Aorta (tissue), 5 donors: ENCODE data around the gene FBXO9. TPM values are rescaled to one million over a fixed set of nuclear protein-coding genes. Genes with fewer than 3 reads are reported as not detected.
A peak's percentile ranks its signal among the peaks of the same experiment; 100 is the strongest.
"Not testable (repeated sequence)": the region's sequence is repeated elsewhere in the genome, so short reads cannot be mapped to it uniquely, and the experiment has no call there.

Source experiments
- ATAC-seq: fragments of 200-7000 bp; cut with Tn5 transposase; one replicate; pipeline ENCODE4 v1.9.1; 2022; ENCODE audit warnings: moderate library complexity; ENCODE audit not compliant: low FRiP score
- DNase-seq, 2 donors: peaks; one replicate each; pipeline ENCODE4 v3.0.0-alpha.2; 2020
- H3K27ac ChIP-seq, 2 donors: one replicate each; pipeline ENCODE4 v1.5.1; 2013; ENCODE audit warnings: low read length in 2 of 2, mild to moderate bottlenecking in 2 of 2, moderate library complexity in 2 of 2, control low read depth in 1 of 2, inconsistent platforms in 1 of 2, low read depth in 1 of 2
- H3K27me3 ChIP-seq, 2 donors: one replicate each; pipeline ENCODE4 v1.6.1; 2013; ENCODE audit warnings: control low read depth in 1 of 2, low read length in 1 of 2, mild to moderate bottlenecking in 1 of 2, moderate library complexity in 1 of 2; ENCODE audit not compliant: insufficient read depth in 2 of 2, control insufficient read depth in 1 of 2
- H3K36me3 ChIP-seq, 2 donors: one replicate each; pipeline ENCODE4 v1.6.1; 2013; ENCODE audit warnings: control low read depth in 1 of 2, low read length in 1 of 2, mild to moderate bottlenecking in 1 of 2; ENCODE audit not compliant: insufficient read depth in 2 of 2, control insufficient read depth in 1 of 2
- H3K4me1 ChIP-seq, 2 donors: one replicate each; pipeline ENCODE4 v1.6.1; 2013; ENCODE audit warnings: low read length in 2 of 2, control low read depth in 1 of 2, mild to moderate bottlenecking in 1 of 2, moderate library complexity in 1 of 2; ENCODE audit not compliant: insufficient read depth in 2 of 2, control insufficient read depth in 1 of 2
- H3K4me3 ChIP-seq, 2 donors: one replicate each; pipeline ENCODE4 v1.5.1; 2013; ENCODE audit warnings: low read length in 2 of 2, control low read depth in 1 of 2, mild to moderate bottlenecking in 1 of 2
- H3K9me3 ChIP-seq: one replicate; pipeline ENCODE4 v1.6.1; 2013; ENCODE audit warnings: mild to moderate bottlenecking, low read length; ENCODE audit not compliant: control insufficient read depth
- WGBS, 2 donors: extraction: QIAGEN DNeasy Blood & Tissue Kit; methylation state at CpG; one replicate each; pipeline ENCODE4 v1.1.7; 2013; 5-methylcytosine and 5-hydroxymethylcytosine counted together
- intact Hi-C, 2 donors: fragments of 100-400 bp; cut with DNase I; formaldehyde crosslinking; loops; one replicate each; pipeline versions ENCODE4 v1.14.2 to v1.15.0; 2022
- polyA plus RNA-seq, 2 donors: library from polyadenylated mRNA; stranded (reverse); fragments of 200-250 nt; gene quantifications; one replicate each; pipeline ENCODE4 v1.2.3, GENCODE V29; 2013
- total RNA-seq, 2 donors: library from RNA; stranded (reverse); fragmentation: NEBNext Ultra II Directional; extraction: Animal tissue kit (Norgen Biotek cat#: 25700); gene quantifications; one replicate each; pipeline ENCODE4 v1.2.1, GENCODE V29; 2021
- donor health status: healthy with polysubstance abuse.
- donor health status: Bipolar disorder and iron deficiency.
- donor health status: DM: no; HTN: no; CAD: no.
- donor health status: DM: no; HTN: no; CAD: no.
- donor health status: DM: yes; HTN: yes; CAD: no.

FBXO9 gene
- total and polyA plus RNA-seq, 4 donors = 44.2 to 112 (median 74.4) TPM

GRCh38 chr6:53042112-53042511 lies 23.1 kb upstream of the FBXO9 start:
- intact Hi-C loops = loop anchor here in 1 of 2 donors (2.0 kb wide), 1 partner anchor 47 kb away; the partner anchor contains the start of gene GSTA4

GRCh38 chr6:53043581-53043980 lies 21.6 kb upstream of the FBXO9 start:
- H3K27me3 ChIP-seq = no peaks in the 10 kb centered on the region
- H3K36me3 ChIP-seq = peaks cover 2 to 3% of the 10 kb centered on the region in 2 donors
- no peak for DNase-seq
- H3K27ac ChIP-seq = peak overlapping the region in 1 of 2 donors; percentile 88
- intact Hi-C loops = loop anchor here in 1 of 2 donors (2.0 kb wide), 1 partner anchor 49 kb away; the partner anchor contains the start of gene GSTA4
- no peaks in the 10 kb centered on the region for H3K9me3 ChIP-seq
- H3K4me1 ChIP-seq = peaks cover 5 to 11% of the 10 kb centered on the region in 2 donors
- no peak overlapping the region for H3K4me3 ChIP-seq
- no peak for ATAC-seq

More at GRCh38 chr6:53042112-53042511, 23.1 kb upstream of the FBXO9 start:
- Histone ChIP-seq H3K9me3 (no peaks in the 10 kb centered on the region), H3K4me1 (peaks cover 5 to 11% of the 10 kb centered on the region in 2 donors), H3K27ac (no peak overlapping the region), H3K27me3 (no peaks in the 10 kb centered on the region), H3K36me3 (peaks cover 4 to 5% of the 10 kb centered on the region in 2 donors), H3K4me3 (no peak overlapping the region)
- ATAC-seq = peak; percentile 69
- WGBS, 2 donors = 4 to 7% methylated on average over 4 of the region's 4 CpGs
- no peak for DNase-seq

GRCh38 chr6:53044071-53044470 lies 21.1 kb upstream of the FBXO9 start:
- Histone ChIP-seq H3K27ac (peak overlapping the region in 1 of 2 donors; percentile 44), H3K4me3 (no peak overlapping the region), H3K36me3 (peaks cover 2 to 3% of the 10 kb centered on the region in 2 donors), H3K4me1 (peaks cover 5 to 11% of the 10 kb centered on the region in 2 donors), H3K27me3 (no peaks in the 10 kb centered on the region), H3K9me3 (no peaks in the 10 kb centered on the region)
- 27 to 30% methylated on average over 4 of the region's 4 CpGs for WGBS, 2 donors
- DNase-seq (no peak), ATAC-seq (no peak)
- intact Hi-C loops = loop anchor here in 1 of 2 donors (2.0 kb wide), 1 partner anchor 29 kb away; no protein-coding TSS in a partner anchor

- ATAC-seq (no peak), DNase-seq (no peak)
- 61 to 62% methylated on average over 4 of the region's 4 CpGs for WGBS, 2 donors
- H3K9me3 ChIP-seq = no peaks in the 10 kb centered on the region
- H3K4me1 ChIP-seq = peaks cover 5 to 11% of the 10 kb centered on the region in 2 donors
- H3K27ac ChIP-seq = no peak overlapping the region
- intact Hi-C loops = loop anchor here in 1 of 2 donors (2.0 kb wide), 1 partner anchor 30 kb away; no protein-coding TSS in a partner anchor
- H3K27me3 ChIP-seq = no peaks in the 10 kb centered on the region
- H3K36me3 ChIP-seq = no peaks in the 10 kb centered on the region
- H3K4me3 ChIP-seq = no peak overlapping the region
Observed at GRCh38 chr6:53044572-53044971, 20.6 kb upstream of the FBXO9 start.

GRCh38 chr6:53045891-53046673 lies 19.1 kb upstream of the FBXO9 start:
- no peak for ATAC-seq
- no peaks in the 10 kb centered on the region for H3K36me3 ChIP-seq
- no peak overlapping the region for H3K4me3 ChIP-seq
- DNase-seq = no peak
- no peaks in the 10 kb centered on the region for H3K9me3 ChIP-seq
- H3K27ac ChIP-seq = no peak overlapping the region
- H3K4me1 ChIP-seq = peaks cover 5 to 11% of the 10 kb centered on the region in 2 donors
- intact Hi-C loops = loop anchor here in 1 of 2 donors (2.0 kb wide), 1 partner anchor 31 kb away; no protein-coding TSS in a partner anchor
- no peaks in the 10 kb centered on the region for H3K27me3 ChIP-seq
- 98 to 100% methylated on average over 1 of the region's 1 CpG for WGBS, 2 donors

GRCh38 chr6:53048431-53049195 lies 16.6 kb upstream of the FBXO9 start:
- Histone ChIP-seq H3K36me3 (peaks cover 0 to 1% of the 10 kb centered on the region in 2 donors), H3K27ac (no peak overlapping the region), H3K4me1 (peaks cover 0 to 2% of the 10 kb centered on the region in 2 donors), H3K4me3 (no peak overlapping the region), H3K27me3 (no peaks in the 10 kb centered on the region), H3K9me3 (no peaks in the 10 kb centered on the region)
- DNase-seq (no peak), ATAC-seq (no peak)
- 84% methylated on average over 9 of the region's 9 CpGs for WGBS, 2 donors
- intact Hi-C loops = no loop called here

- no peak overlapping the region for H3K27ac ChIP-seq
- no peak overlapping the region for H3K4me3 ChIP-seq
- H3K36me3 ChIP-seq = peaks cover 0 to 1% of the 10 kb centered on the region in 2 donors
- ATAC-seq (no peak), DNase-seq (no peak)
- intact Hi-C loops = no loop called here
- H3K4me1 ChIP-seq = no peaks in the 10 kb centered on the region
- no peaks in the 10 kb centered on the region for H3K9me3 ChIP-seq
- 73 to 82% methylated on average over 1 of the region's 1 CpG for WGBS, 2 donors
- no peaks in the 10 kb centered on the region for H3K27me3 ChIP-seq
Observed at GRCh38 chr6:53049415-53049814, 15.8 kb upstream of the FBXO9 start.

- H3K4me3 ChIP-seq, H3K9me3 ChIP-seq, ATAC-seq, DNase-seq, H3K27ac ChIP-seq, intact Hi-C loops, H3K4me1 ChIP-seq, H3K36me3 ChIP-seq, H3K27me3 ChIP-seq: not testable (repeated sequence)
- WGBS, 2 donors = 92 to 98% methylated on average over 3 of the region's 3 CpGs
Observed at GRCh38 chr6:53052152-53052551, 13.1 kb upstream of the FBXO9 start.
